IMR-90 (cell line): ENCODE data around the gene CACNA2D4. TPM values are rescaled to one million over a fixed set of nuclear protein-coding genes. Genes with fewer than 3 reads are reported as not detected.

Experiments
- ATAC-seq: fragments of 200-7000 bp; cut with Tn5 transposase; 2 replicates; pipeline ENCODE4 v1.9.1; 2020; ENCODE audit warnings: low read depth, mild to moderate bottlenecking, moderate library complexity
- BruUV-seq: library from RNA; stranded (reverse); fragments of 400-500 nt; replicated peaks from 2 replicates; lab custom pipeline; 2021; lab: Mats Ljungman, UMichigan
- CTCF ChIA-PET: fragments of 300-600 bp; formaldehyde crosslinking; extraction: SDS; loops from one replicate; lab custom pipeline; 2021; ENCODE audit warnings: antibody characterized with exemption; lab: Yijun Ruan, JAX
- POLR2A ChIA-PET: fragments of 300-600 bp; sonication (Branson Sonifier 250); formaldehyde crosslinking; loops from one replicate; lab custom pipeline; 2022; ENCODE audit warnings: antibody characterized with exemption; ENCODE audit not compliant: unreplicated experiment; lab: Charles Lee
- DNase-seq: peaks from one replicate; pipeline ENCODE4 v3.0.0; 2013
- H2AFZ ChIP-seq: replicated peaks from 2 replicates; pipeline ENCODE3; 2013; ENCODE audit warnings: low read length, mild to moderate bottlenecking; ENCODE audit not compliant: poor library complexity
- H2AK5ac ChIP-seq: 2 replicates; pipeline ENCODE4 v1.6.1; 2013; ENCODE audit warnings: low read depth, low read length, inconsistent platforms
- H2AK9ac ChIP-seq: replicated peaks from 2 replicates; pipeline ENCODE3; 2013; ENCODE audit warnings: mild to moderate bottlenecking, low read depth, low read length, moderate library complexity; ENCODE audit not compliant: poor library complexity
- H2BK120ac ChIP-seq: 2 replicates; pipeline ENCODE4 v1.6.1; 2013; ENCODE audit warnings: low read depth, low read length, inconsistent platforms
- H2BK15ac ChIP-seq: 3 replicates; pipeline ENCODE4 v1.6.1; 2013; ENCODE audit warnings: low read depth, low read length, inconsistent platforms
- H2BK20ac ChIP-seq: 2 replicates; pipeline ENCODE4 v1.6.1; 2013; ENCODE audit warnings: low read depth, mild to moderate bottlenecking, inconsistent platforms, low read length, moderate library complexity
- H2BK5ac ChIP-seq: 2 replicates; pipeline ENCODE4 v1.6.1; 2013; ENCODE audit warnings: mild to moderate bottlenecking, low read depth, low read length, inconsistent platforms; ENCODE audit not compliant: poor library complexity, severe bottlenecking
- H3K14ac ChIP-seq: replicated peaks from 2 replicates; pipeline ENCODE4 v1.6.1; 2013; ENCODE audit warnings: low read depth, low read length, inconsistent platforms
- H3K18ac ChIP-seq: 2 replicates; pipeline ENCODE4 v1.6.1; 2013; ENCODE audit warnings: low read depth, low read length, control low read depth
- H3K23ac ChIP-seq: 2 replicates; pipeline ENCODE4 v1.6.1; 2013; ENCODE audit warnings: low read depth, low read length, inconsistent platforms
- H3K27ac ChIP-seq: 2 replicates; pipeline ENCODE4 v1.5.1; 2013; ENCODE audit warnings: mild to moderate bottlenecking, control low read depth, low read length; ENCODE audit not compliant: insufficient read depth
- H3K27me3 ChIP-seq: 2 replicates; pipeline ENCODE4 v1.6.1; 2013; ENCODE audit warnings: low read length; ENCODE audit not compliant: control insufficient read depth, insufficient read depth
- H3K36me3 ChIP-seq: 2 replicates; pipeline ENCODE4 v1.6.1; 2013; ENCODE audit warnings: low read length, mixed read lengths; ENCODE audit not compliant: control insufficient read depth, insufficient read depth
- H3K4ac ChIP-seq: 2 replicates; pipeline ENCODE4 v1.6.1; 2013; ENCODE audit warnings: low read depth, low read length, inconsistent platforms
- H3K4me1 ChIP-seq: 2 replicates; pipeline ENCODE4 v1.6.1; 2013; ENCODE audit warnings: low read length, mixed read lengths; ENCODE audit not compliant: control insufficient read depth, insufficient read depth
- H3K4me2 ChIP-seq: 2 replicates; pipeline ENCODE4 v1.6.1; 2013; ENCODE audit warnings: low read depth, mild to moderate bottlenecking, control low read depth, low read length, moderate library complexity
- H3K4me3 ChIP-seq: 2 replicates; pipeline ENCODE4 v1.5.1; 2013; ENCODE audit warnings: low read depth, mild to moderate bottlenecking, control low read depth, low read length, moderate library complexity; ENCODE audit not compliant: insufficient read depth
- H3K56ac ChIP-seq: 2 replicates; pipeline ENCODE4 v1.6.1; 2013; ENCODE audit warnings: low read length, inconsistent platforms; ENCODE audit not compliant: insufficient read depth; ENCODE audit errors: extremely low read depth
- H3K79me1 ChIP-seq, 2 experiments: 2 replicates each; pipeline ENCODE4 v1.6.1; 2013; ENCODE audit warnings: low read length in 2 of 2, inconsistent platforms in 1 of 2, low read depth in 1 of 2
- H3K9ac ChIP-seq: 2 replicates; pipeline ENCODE4 v1.6.1; 2013; ENCODE audit warnings: low read depth, low read length, control low read depth
- H3K9me1 ChIP-seq: 2 replicates; pipeline ENCODE4 v1.6.1; 2013; ENCODE audit warnings: low read length, inconsistent platforms; ENCODE audit not compliant: insufficient read depth
- H3K9me3 ChIP-seq: 2 replicates; pipeline ENCODE4 v1.6.1; 2013; ENCODE audit warnings: low read length; ENCODE audit not compliant: control insufficient read depth, insufficient read depth
- H4K20me1 ChIP-seq: 2 replicates; pipeline ENCODE4 v1.6.1; 2013; ENCODE audit warnings: low read length, inconsistent platforms; ENCODE audit not compliant: insufficient read depth
- H4K5ac ChIP-seq: 2 replicates; pipeline ENCODE4 v1.6.1; 2013; ENCODE audit warnings: mild to moderate bottlenecking, low read depth, low read length, control low read depth
- H4K8ac ChIP-seq, 2 experiments: 2 replicates each; pipeline ENCODE4 v1.6.1; 2013; ENCODE audit warnings: low read depth in 2 of 2, low read length in 2 of 2, control low read depth in 1 of 2, inconsistent platforms in 1 of 2
- H4K91ac ChIP-seq: 2 replicates; pipeline ENCODE4 v1.6.1; 2013; ENCODE audit warnings: low read depth, low read length, inconsistent platforms; ENCODE audit not compliant: insufficient read depth
- CEBPB ChIP-seq: IDR thresholded peaks from 2 replicates; pipeline ENCODE4 v1.6.1; 2012; ENCODE audit warnings: low read depth, low read length, improper control_type of control experiment
- CHD1 ChIP-seq: IDR thresholded peaks from 2 replicates; pipeline ENCODE4 v1.6.1; 2012; ENCODE audit warnings: low read depth, low read length, improper control_type of control experiment
- FOS ChIP-seq: fragments of 150-350 bp; IDR thresholded peaks from 2 replicates; pipeline ENCODE4 v1.6.1; 2016; ENCODE audit warnings: low read depth, low read length
- MAFK ChIP-seq: IDR thresholded peaks from 2 replicates; pipeline ENCODE4 v1.6.1; 2012; ENCODE audit warnings: low read depth, low read length, improper control_type of control experiment
- MAZ ChIP-seq: IDR thresholded peaks from 2 replicates; pipeline ENCODE4 v1.6.1; 2012; ENCODE audit warnings: low read depth, mild to moderate bottlenecking, low read length, improper control_type of control experiment, moderate library complexity, borderline replicate concordance
- MXI1 ChIP-seq: IDR thresholded peaks from 2 replicates; pipeline ENCODE4 v1.6.1; 2012; ENCODE audit warnings: low read depth, mild to moderate bottlenecking, low read length, moderate library complexity, borderline replicate concordance
- NFE2L2 ChIP-seq: fragments of 150-350 bp; IDR thresholded peaks from 2 replicates; pipeline ENCODE4 v1.6.1; 2016; ENCODE audit warnings: low read depth, mild to moderate bottlenecking, low read length
- RCOR1 ChIP-seq: IDR thresholded peaks from 2 replicates; pipeline ENCODE4 v1.6.1; 2012; ENCODE audit warnings: mild to moderate bottlenecking, low read length, improper control_type of control experiment; ENCODE audit not compliant: insufficient replicate concordance
- RFX5 ChIP-seq: IDR thresholded peaks from 2 replicates; pipeline ENCODE4 v1.8.0; 2012; ENCODE audit warnings: low read depth, mild to moderate bottlenecking, low read length, moderate library complexity
- SMC3 ChIP-seq: fragments of 150-350 bp; IDR thresholded peaks from 2 replicates; pipeline ENCODE4 v1.6.1; 2016; ENCODE audit warnings: low read depth, mild to moderate bottlenecking, antibody characterized with exemption, low read length, moderate library complexity
- WGBS, 2 experiments: methylation state at CpG; one replicate each; pipeline versions ENCODE4 v1.1.5 to v1.1.7; 2013; ENCODE audit warnings: missing lambda C conversion rate in 2 of 2; ENCODE audit not compliant: insufficient read length in 1 of 2; ENCODE audit errors: extremely low coverage in 2 of 2; 5-methylcytosine and 5-hydroxymethylcytosine counted together
- dilution Hi-C: fragments of 300-500 bp; cut with HindIII; formaldehyde crosslinking; loops from one replicate; pipeline ENCODE4 v1.14.3; 2018; ENCODE audit warnings: low sequenced_read_pairs; ENCODE audit not compliant: unreplicated experiment
- in situ Hi-C: fragments of 300-500 bp; cut with MboI; formaldehyde crosslinking; loops from 3 replicates; pipeline ENCODE4 v1.14.3; 2019; ENCODE audit warnings: low sequenced_read_pairs, inconsistent platforms, mixed read lengths
- intact Hi-C: fragments of 100-400 bp; cut with micrococcal nuclease; formaldehyde crosslinking; loops from 2 replicates; pipeline ENCODE4 v1.10.0; 2022
- polyA plus RNA-seq, 3 experiments: library from polyadenylated mRNA; depleted of rRNA; stranded (reverse); fragments of >200 nt; gene quantifications; 2 replicates each; pipeline ENCODE4 v1.2.3, GENCODE V29; 2012; ENCODE audit warnings: low replicate concordance in 1 of 3
- total RNA-seq: library from RNA; depleted of rRNA; stranded (reverse); fragments of >200 nt; gene quantifications from 2 replicates; pipeline ENCODE4 v1.2.3, GENCODE V29; 2012
- TF ChIP-seq, protein P1 (sequence below): fragments of 150-350 bp; IDR thresholded peaks from 2 replicates; pipeline ENCODE4 v1.6.1; 2017; ENCODE audit warnings: mild to moderate bottlenecking, antibody characterized with exemption, low read length, low read depth

Gene CACNA2D4
- total and polyA plus RNA-seq, 2 of the 4 experiments (the other 2 are of a cell fraction), result 0.18 to 0.22 TPM

DNA sequence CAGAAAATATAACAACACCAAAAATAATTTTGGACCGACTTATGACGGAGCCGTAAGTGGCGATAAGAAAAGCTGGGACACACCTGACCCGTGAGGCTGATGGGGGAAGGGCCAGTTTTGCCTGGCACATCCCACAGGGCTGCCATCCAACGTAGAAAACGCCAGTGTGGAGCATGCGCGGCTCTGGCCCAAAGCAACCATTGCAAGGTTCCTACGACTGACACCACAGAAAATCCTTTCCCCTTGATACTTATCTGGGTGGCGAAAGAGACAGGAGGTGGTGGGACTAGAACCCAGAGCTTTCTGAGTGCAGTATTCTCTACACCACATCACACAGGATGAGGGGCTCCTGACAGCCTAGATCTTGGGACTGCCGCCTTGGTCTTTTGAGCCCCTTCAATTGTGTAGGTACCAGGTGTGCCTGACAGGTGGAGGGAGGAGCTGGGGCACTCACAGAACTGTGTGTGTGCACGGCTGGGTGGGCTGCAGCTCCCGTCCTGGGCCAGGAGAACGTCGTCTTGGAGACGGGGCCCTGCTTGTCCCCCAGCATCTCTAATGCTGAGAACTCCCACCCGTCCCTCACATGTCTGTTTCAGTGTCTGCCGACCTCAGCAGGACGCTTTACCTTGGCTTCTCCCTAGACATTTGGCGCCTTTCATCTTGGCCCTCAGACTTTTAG lies 17.4 kb upstream of the CACNA2D4 start:
- Histone ChIP-seq H3K4me1 (peaks cover 23% of the 10 kb centered on the region), H2AK5ac (0 out of 2 replicates have a peak overlapping the region, but pooled peaks have one; percentile 27), H2BK120ac (no peak overlapping the region), H3K56ac (no peak overlapping the region), H3K9ac (no peak overlapping the region), H3K9me3 (no peaks in the 10 kb centered on the region), H3K18ac (no peak overlapping the region), H3K9me1 (peaks cover 12% of the 10 kb centered on the region), H3K36me3 (peaks cover 12% of the 10 kb centered on the region), H4K20me1 (peaks cover 6% of the 10 kb centered on the region; the same call in 1 of the 2 replicates), H3K27ac (no peak overlapping the region), H3K4me3 (no peak overlapping the region), H2BK20ac (no peak overlapping the region), H3K79me1 (peaks cover 0 to 3% of the 10 kb centered on the region in 2 experiments; a peak in 1 of 4 replicates), H4K5ac (no peak overlapping the region), H3K27me3 (no peaks in the 10 kb centered on the region), H4K8ac (no peak overlapping the region), H2AK9ac (peak overlapping the region; percentile 56), H3K4me2 (no peak overlapping the region), H2AFZ (no peak overlapping the region), H3K4ac (no peak overlapping the region), H3K14ac (no peak overlapping the region), H3K23ac (no peak overlapping the region), H2BK15ac (no peak overlapping the region), H2BK5ac (no peak overlapping the region), H4K91ac (no peak overlapping the region)
- 80% methylated on average over 8 of the region's 21 CpGs; no CpG with 5 or more reads in 1 of the 2 experiments for WGBS, 2 experiments
- ChIA-PET CTCF (no interaction called here), POLR2A (no interaction called here)
- in situ Hi-C loops (loop anchor here (5.0 kb wide), 2 partner anchors 144 to 289 kb away; no protein-coding TSS in a partner anchor), intact Hi-C loops (no loop called here), dilution Hi-C loops (no loop called here)
- no TSS peak for BruUV-seq
- TF ChIP-seq RFX5, result no peak
- TF ChIP-seq, protein P1, sequence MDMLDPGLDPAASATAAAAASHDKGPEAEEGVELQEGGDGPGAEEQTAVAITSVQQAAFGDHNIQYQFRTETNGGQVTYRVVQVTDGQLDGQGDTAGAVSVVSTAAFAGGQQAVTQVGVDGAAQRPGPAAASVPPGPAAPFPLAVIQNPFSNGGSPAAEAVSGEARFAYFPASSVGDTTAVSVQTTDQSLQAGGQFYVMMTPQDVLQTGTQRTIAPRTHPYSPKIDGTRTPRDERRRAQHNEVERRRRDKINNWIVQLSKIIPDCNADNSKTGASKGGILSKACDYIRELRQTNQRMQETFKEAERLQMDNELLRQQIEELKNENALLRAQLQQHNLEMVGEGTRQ, result no peak
- no peak for TF ChIP-seq RCOR1
- no peak for TF ChIP-seq CEBPB
- no peak for TF ChIP-seq MAZ
- no peak for TF ChIP-seq SMC3
- TF ChIP-seq FOS, result no peak
- no peak for TF ChIP-seq MAFK
- no peak for TF ChIP-seq CHD1
- TF ChIP-seq NFE2L2, result no peak
- TF ChIP-seq MXI1, result no peak
- ATAC-seq (no peak), DNase-seq (no peak)
